ENCODE measurements around the gene EFCAB6. TPM values are rescaled to one million over a fixed set of nuclear protein-coding genes. Genes with fewer than 3 reads are reported as not detected.

The EFCAB6 gene
- polyA plus RNA-seq, 2 of the 4 experiments (the other 2 are of a cell fraction): 0.46 to 1.2 TPM

- ATAC-seq (no peak), FAIRE-seq (no peak), DNase-seq (ENCODE audit: low read depth in 1 of 2, low spot score in 1 of 2) (no peak)
- 64% methylated on average over 7 of the region's 7 CpGs for WGBS (ENCODE audit: missing lambda C conversion rate)
- ChIA-PET POLR2A (no interaction called here), CTCF (no interaction called here)
- Histone ChIP-seq H3K4me2 (no peak overlapping the region), H3K27ac (no peak overlapping the region), H3K4me1 (no peaks in the 10 kb centered on the region), H3K9me3 (no peaks in the 10 kb centered on the region), H3K4me3 (no peak overlapping the region)
- no peak for TF ChIP-seq GATA3 (IDR thresholded peaks at IDR 0.05; ENCODE audit: borderline replicate concordance)
- no peak for TF ChIP-seq PHF8 (IDR thresholded peaks at IDR 0.05; ENCODE audit: borderline replicate concordance, low read depth)
- no peak for TF ChIP-seq KDM5A (IDR thresholded peaks at IDR 0.05)
- TF ChIP-seq TFCP2L1 (CRISPR knock-in tag; IDR thresholded peaks at IDR 0.05): no peak
- no peak for TF ChIP-seq TP53 (CRISPR knock-in tag; IDR thresholded peaks at IDR 0.05)
- TF ChIP-seq HEYL (CRISPR knock-in tag; IDR thresholded peaks at IDR 0.05): no peak
- TF ChIP-seq ZFP36 (IDR thresholded peaks at IDR 0.05; ENCODE audit: borderline replicate concordance, partially characterized antibody): no peak
Measured at GRCh38 chr22:43479962-43480361, 332.1 kb downstream of the EFCAB6 start.

- ChIA-PET POLR2A (no interaction called here), CTCF (no interaction called here)
- H3K4me3 ChIP-seq: no peak overlapping the region
- H3K27ac ChIP-seq: no peak overlapping the region
- TF ChIP-seq ZSCAN20 (CRISPR knock-in tag; IDR thresholded peaks at IDR 0.05) (no peak), GATA3 (IDR thresholded peaks at IDR 0.05; ENCODE audit: borderline replicate concordance) (no peak), PBX3 (IDR thresholded peaks at IDR 0.05) (no peak), RNF2 (IDR thresholded peaks at IDR 0.05; ENCODE audit: borderline replicate concordance, low read depth) (no peak), SMC3 (IDR thresholded peaks at IDR 0.05) (no peak), EHMT2 (IDR thresholded peaks at IDR 0.05; ENCODE audit: low read depth) (no peak), E2F6 (IDR thresholded peaks at IDR 0.05; ENCODE audit: borderline replicate concordance, low read depth) (no peak), MAFK (IDR thresholded peaks at IDR 0.05; ENCODE audit: partially characterized antibody) (no peak), USF2 (IDR thresholded peaks at IDR 0.05) (no peak), MYC (IDR thresholded peaks at IDR 0.05; ENCODE audit: borderline replicate concordance, low read length) (no peak), ZFP36 (IDR thresholded peaks at IDR 0.05; ENCODE audit: borderline replicate concordance, partially characterized antibody) (no peak), PHF8 (IDR thresholded peaks at IDR 0.05; ENCODE audit: borderline replicate concordance, low read depth) (no peak), NR3C1 (IDR thresholded peaks at IDR 0.05) (no peak), CEBPB (IDR thresholded peaks at IDR 0.05) (no peak), FOSL2 (IDR thresholded peaks at IDR 0.05) (no peak), FOSL2 (CRISPR knock-in tag; IDR thresholded peaks at IDR 0.05) (no peak)
- TF ChIP-seq, protein P1, sequence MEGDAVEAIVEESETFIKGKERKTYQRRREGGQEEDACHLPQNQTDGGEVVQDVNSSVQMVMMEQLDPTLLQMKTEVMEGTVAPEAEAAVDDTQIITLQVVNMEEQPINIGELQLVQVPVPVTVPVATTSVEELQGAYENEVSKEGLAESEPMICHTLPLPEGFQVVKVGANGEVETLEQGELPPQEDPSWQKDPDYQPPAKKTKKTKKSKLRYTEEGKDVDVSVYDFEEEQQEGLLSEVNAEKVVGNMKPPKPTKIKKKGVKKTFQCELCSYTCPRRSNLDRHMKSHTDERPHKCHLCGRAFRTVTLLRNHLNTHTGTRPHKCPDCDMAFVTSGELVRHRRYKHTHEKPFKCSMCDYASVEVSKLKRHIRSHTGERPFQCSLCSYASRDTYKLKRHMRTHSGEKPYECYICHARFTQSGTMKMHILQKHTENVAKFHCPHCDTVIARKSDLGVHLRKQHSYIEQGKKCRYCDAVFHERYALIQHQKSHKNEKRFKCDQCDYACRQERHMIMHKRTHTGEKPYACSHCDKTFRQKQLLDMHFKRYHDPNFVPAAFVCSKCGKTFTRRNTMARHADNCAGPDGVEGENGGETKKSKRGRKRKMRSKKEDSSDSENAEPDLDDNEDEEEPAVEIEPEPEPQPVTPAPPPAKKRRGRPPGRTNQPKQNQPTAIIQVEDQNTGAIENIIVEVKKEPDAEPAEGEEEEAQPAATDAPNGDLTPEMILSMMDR (IDR thresholded peaks at IDR 0.05): no peak
- WGBS (ENCODE audit: missing lambda C conversion rate): 53% methylated on average over 6 of the region's 7 CpGs
- no peaks in the 10 kb centered on the region for H3K9me3 ChIP-seq
- ATAC-seq: no peak
- no peak for FAIRE-seq
- H3K4me2 ChIP-seq: no peak overlapping the region
- H3K4me1 ChIP-seq: no peaks in the 10 kb centered on the region
- DNase-seq (ENCODE audit: low read depth in 1 of 2, low spot score in 1 of 2): no peak
Measured at GRCh38 chr22:43479301-43479950, 332.7 kb downstream of the EFCAB6 start.

Small RNA genes lying within 50 kb of the gene (small RNA-seq; reads per million reads assigned to genes)
- 0 reads per million in 6 experiments for gene HMGN2P9

Other genes with a start within 250 kb of the EFCAB6 start
- not detected in 2 replicates for gene SULT4A1, start 50.2 kb upstream of the EFCAB6 start, polyA plus RNA-seq (2011; rRNA removed)
- gene SULT4A1, start 50.2 kb upstream of the EFCAB6 start, polyA plus RNA-seq (2017; fragmentation: RNase III; extraction: RNeasy Plus Mini Kit Qiagen cat#74134 plus additional on column Dnase treatment): not detected in 3 replicates
- gene PNPLA5, start 79.7 kb upstream of the EFCAB6 start, polyA plus RNA-seq (2011; rRNA removed): not detected in 2 replicates
- not detected in 3 replicates for gene PNPLA5, start 79.7 kb upstream of the EFCAB6 start, polyA plus RNA-seq (2017; fragmentation: RNase III; extraction: RNeasy Plus Mini Kit Qiagen cat#74134 plus additional on column Dnase treatment)
- 1.3 TPM in 2 replicates for gene PNPLA3, start 111.5 kb upstream of the EFCAB6 start, polyA plus RNA-seq (2011; rRNA removed)
- gene PNPLA3, start 111.5 kb upstream of the EFCAB6 start, polyA plus RNA-seq (2017; fragmentation: RNase III; extraction: RNeasy Plus Mini Kit Qiagen cat#74134 plus additional on column Dnase treatment): 1.00 to 1.8 TPM (median 1.3 TPM) in 3 replicates
- 37.1 and 51.4 TPM in 2 replicates for gene SAMM50, start 143.1 kb upstream of the EFCAB6 start, polyA plus RNA-seq (2011; rRNA removed)
- gene SAMM50, start 143.1 kb upstream of the EFCAB6 start, polyA plus RNA-seq (2017; fragmentation: RNase III; extraction: RNeasy Plus Mini Kit Qiagen cat#74134 plus additional on column Dnase treatment): 49.3 to 50.8 TPM (median 49.3 TPM) in 3 replicates
- gene PARVB, start 212.0 kb upstream of the EFCAB6 start, polyA plus RNA-seq (2011; rRNA removed): 33.1 and 33.5 TPM in 2 replicates
- 27.4 to 33.0 TPM (median 28.3 TPM) in 3 replicates for gene PARVB, start 212.0 kb upstream of the EFCAB6 start, polyA plus RNA-seq (2017; fragmentation: RNase III; extraction: RNeasy Plus Mini Kit Qiagen cat#74134 plus additional on column Dnase treatment)